ENCODE results near the gene DDX17.

Gene DDX17

GRCh38 chr22:38491707-38492348 lies 14.3 kb downstream of the DDX17 start:
- H3K9me3 ChIP-seq (replicated peaks in 1 of 2; ENCODE audit: control insufficient read depth in 2 of 2, insufficient read depth in 1 of 2, low read depth in 1 of 2, low read length in 2 of 2): no peaks in the 10 kb centered on the region
- no peaks in the 10 kb centered on the region for H3K4me1 ChIP-seq (ENCODE audit: control insufficient read depth in 2 of 2, insufficient read depth in 1 of 2, low read depth in 1 of 2, low read length in 2 of 2)
- no peak overlapping the region for H3K4ac ChIP-seq (ENCODE audit: low read length)
- H3K18ac ChIP-seq (ENCODE audit: low read length): no peak overlapping the region
- H3K79me1 ChIP-seq (ENCODE audit: low read depth, low read length): peaks cover 6% of the 10 kb centered on the region
- no peak overlapping the region for H2BK12ac ChIP-seq (ENCODE audit: low read length)
- no peak overlapping the region for H4K91ac ChIP-seq (ENCODE audit: low read depth, low read length, poor library complexity)
- H4K8ac ChIP-seq (ENCODE audit: low read depth, low read length): no peak overlapping the region
- H2AK5ac ChIP-seq (ENCODE audit: low read depth, low read length): no peak overlapping the region
- no peak overlapping the region for H3K4me2 ChIP-seq (ENCODE audit: insufficient read depth, low read length, poor library complexity, severe bottlenecking)
- H2BK5ac ChIP-seq (ENCODE audit: low read length): no peak overlapping the region
- WGBS, 2 donors (ENCODE audit: extremely low coverage in 2 of 2, insufficient read length in 2 of 2, insufficient replicate concordance in 1 of 2): no CpG with 5 or more reads among the region's 5 CpGs
- H3K9ac ChIP-seq (ENCODE audit: low read depth, low read length, poor library complexity): no peak overlapping the region
- H3K27me3 ChIP-seq (ENCODE audit: control insufficient read depth in 3 of 3, insufficient read depth in 3 of 3, low read depth in 1 of 3, low read length in 3 of 3): no peaks in the 10 kb centered on the region
- no peak for DNase-seq (ENCODE audit: low spot score)
- no peak overlapping the region for H3K4me3 ChIP-seq (ENCODE audit: low read length in 2 of 2)
- H3K23ac ChIP-seq (ENCODE audit: low read depth, low read length, poor library complexity): no peak overlapping the region
- no peak overlapping the region for H2BK15ac ChIP-seq (ENCODE audit: low read length)
- H2BK120ac ChIP-seq (ENCODE audit: low read depth, low read length): no peak overlapping the region
- peaks cover 54 to 99% of the 10 kb centered on the region in 2 donors for H3K36me3 ChIP-seq (replicated peaks in 1 of 2; ENCODE audit: control insufficient read depth in 2 of 2, insufficient read depth in 2 of 2, low read length in 2 of 2)
- no peak overlapping the region for H2AFZ ChIP-seq (ENCODE audit: low read length)
- no peak overlapping the region for H3K27ac ChIP-seq (replicated peaks; ENCODE audit: low read length)
- H3K14ac ChIP-seq (ENCODE audit: low read length): no peak overlapping the region

GRCh38 chr22:38490915-38491314 lies 15.2 kb downstream of the DDX17 start:
- H3K27ac ChIP-seq (replicated peaks; ENCODE audit: low read length): no peak overlapping the region
- no peaks in the 10 kb centered on the region for H3K4me1 ChIP-seq (ENCODE audit: control insufficient read depth in 2 of 2, insufficient read depth in 1 of 2, low read depth in 1 of 2, low read length in 2 of 2)

DNA sequence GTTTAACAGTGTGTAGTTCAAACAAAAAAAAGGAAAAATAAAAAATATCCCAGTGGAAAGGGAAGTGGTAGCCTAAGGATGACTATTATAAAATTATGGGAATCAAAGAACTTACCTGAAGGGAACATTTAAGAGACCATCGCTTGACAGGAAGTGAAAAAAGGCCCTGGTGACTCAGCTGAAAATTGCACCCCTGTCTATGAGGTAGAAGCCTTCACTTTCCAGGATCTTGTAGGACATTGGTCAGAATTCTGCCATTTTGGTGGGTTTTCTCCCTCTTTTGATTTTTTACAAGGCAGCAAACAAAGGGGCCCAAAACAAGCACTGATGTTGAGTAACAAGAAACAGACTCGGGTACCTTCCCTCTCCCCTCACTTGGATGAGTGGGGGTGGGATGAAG lies 15.6 kb downstream of the DDX17 start:
- Histone ChIP-seq H3K4me3 (ENCODE audit: low read length in 2 of 2) (no peak overlapping the region), H2AK5ac (ENCODE audit: low read depth, low read length) (no peak overlapping the region), H3K23ac (ENCODE audit: low read depth, low read length, poor library complexity) (no peak overlapping the region), H2BK15ac (ENCODE audit: low read length) (no peak overlapping the region), H3K27me3 (ENCODE audit: control insufficient read depth in 3 of 3, insufficient read depth in 3 of 3, low read depth in 1 of 3, low read length in 3 of 3) (no peaks in the 10 kb centered on the region), H2BK12ac (ENCODE audit: low read length) (no peak overlapping the region), H3K18ac (ENCODE audit: low read length) (no peak overlapping the region), H3K9me3 (replicated peaks in 1 of 2; ENCODE audit: control insufficient read depth in 2 of 2, insufficient read depth in 1 of 2, low read depth in 1 of 2, low read length in 2 of 2) (no peaks in the 10 kb centered on the region), H2BK5ac (ENCODE audit: low read length) (no peak overlapping the region), H3K27ac (replicated peaks; ENCODE audit: low read length) (no peak overlapping the region), H4K8ac (ENCODE audit: low read depth, low read length) (no peak overlapping the region), H3K36me3 (replicated peaks in 1 of 2; ENCODE audit: control insufficient read depth in 2 of 2, insufficient read depth in 2 of 2, low read length in 2 of 2) (peaks cover 56 to 99% of the 10 kb centered on the region in 2 donors), H3K79me1 (ENCODE audit: low read depth, low read length) (peaks cover 3% of the 10 kb centered on the region), H3K4me2 (ENCODE audit: insufficient read depth, low read length, poor library complexity, severe bottlenecking) (no peak overlapping the region), H2BK120ac (ENCODE audit: low read depth, low read length) (no peak overlapping the region), H4K91ac (ENCODE audit: low read depth, low read length, poor library complexity) (no peak overlapping the region), H3K4ac (ENCODE audit: low read length) (no peak overlapping the region), H3K4me1 (ENCODE audit: control insufficient read depth in 2 of 2, insufficient read depth in 1 of 2, low read depth in 1 of 2, low read length in 2 of 2) (no peaks in the 10 kb centered on the region), H3K14ac (ENCODE audit: low read length) (no peak overlapping the region), H2AFZ (ENCODE audit: low read length) (no peak overlapping the region), H3K9ac (ENCODE audit: low read depth, low read length, poor library complexity) (no peak overlapping the region)
- DNase-seq (ENCODE audit: low spot score): no peak
- WGBS, 2 donors (ENCODE audit: extremely low coverage in 2 of 2, insufficient read length in 2 of 2, insufficient replicate concordance in 1 of 2): no CpG with 5 or more reads among the region's 2 CpGs

More at GRCh38 chr22:38490915-38491314, 15.2 kb downstream of the DDX17 start:
- no peak overlapping the region for H4K91ac ChIP-seq (ENCODE audit: low read depth, low read length, poor library complexity)
- H3K27me3 ChIP-seq (ENCODE audit: control insufficient read depth in 3 of 3, insufficient read depth in 3 of 3, low read depth in 1 of 3, low read length in 3 of 3): no peaks in the 10 kb centered on the region
- H4K8ac ChIP-seq (ENCODE audit: low read depth, low read length): no peak overlapping the region
- no peak overlapping the region for H3K4me3 ChIP-seq (ENCODE audit: low read length in 2 of 2)
- no peak overlapping the region for H3K23ac ChIP-seq (ENCODE audit: low read depth, low read length, poor library complexity)
- DNase-seq (ENCODE audit: low spot score): no peak
- no peaks in the 10 kb centered on the region for H3K9me3 ChIP-seq (replicated peaks in 1 of 2; ENCODE audit: control insufficient read depth in 2 of 2, insufficient read depth in 1 of 2, low read depth in 1 of 2, low read length in 2 of 2)
- H3K4ac ChIP-seq (ENCODE audit: low read length): no peak overlapping the region
- H3K9ac ChIP-seq (ENCODE audit: low read depth, low read length, poor library complexity): no peak overlapping the region
- peaks cover 55 to 99% of the 10 kb centered on the region in 2 donors for H3K36me3 ChIP-seq (replicated peaks in 1 of 2; ENCODE audit: control insufficient read depth in 2 of 2, insufficient read depth in 2 of 2, low read length in 2 of 2)
- no peak overlapping the region for H3K18ac ChIP-seq (ENCODE audit: low read length)
- no CpG with 5 or more reads among the region's 1 CpG for WGBS, 2 donors (ENCODE audit: extremely low coverage in 2 of 2, insufficient read length in 2 of 2, insufficient replicate concordance in 1 of 2)
- no peak overlapping the region for H2AFZ ChIP-seq (ENCODE audit: low read length)
- no peak overlapping the region for H2BK120ac ChIP-seq (ENCODE audit: low read depth, low read length)
- no peak overlapping the region for H3K4me2 ChIP-seq (ENCODE audit: insufficient read depth, low read length, poor library complexity, severe bottlenecking)
- H2BK12ac ChIP-seq (ENCODE audit: low read length): no peak overlapping the region
- no peak overlapping the region for H2BK5ac ChIP-seq (ENCODE audit: low read length)
- peaks cover 3% of the 10 kb centered on the region for H3K79me1 ChIP-seq (ENCODE audit: low read depth, low read length)
- H3K14ac ChIP-seq (ENCODE audit: low read length): no peak overlapping the region
- no peak overlapping the region for H2AK5ac ChIP-seq (ENCODE audit: low read depth, low read length)
- no peak overlapping the region for H2BK15ac ChIP-seq (ENCODE audit: low read length)

GRCh38 chr22:38489561-38490145 lies 16.5 kb downstream of the DDX17 start:
- no peaks in the 10 kb centered on the region for H3K9me3 ChIP-seq (replicated peaks in 1 of 2; ENCODE audit: control insufficient read depth in 2 of 2, insufficient read depth in 1 of 2, low read depth in 1 of 2, low read length in 2 of 2)
- H2BK12ac ChIP-seq (ENCODE audit: low read length): no peak overlapping the region
- no peak overlapping the region for H2AFZ ChIP-seq (ENCODE audit: low read length)
- WGBS, 2 donors (ENCODE audit: extremely low coverage in 2 of 2, insufficient read length in 2 of 2, insufficient replicate concordance in 1 of 2): no CpG with 5 or more reads among the region's 7 CpGs
- H3K79me1 ChIP-seq (ENCODE audit: low read depth, low read length): peaks cover 3% of the 10 kb centered on the region
- H3K4ac ChIP-seq (ENCODE audit: low read length): no peak overlapping the region
- H3K4me3 ChIP-seq (ENCODE audit: low read length in 2 of 2): no peak overlapping the region
- no peak overlapping the region for H2BK5ac ChIP-seq (ENCODE audit: low read length)
- no peak overlapping the region for H3K27ac ChIP-seq (replicated peaks; ENCODE audit: low read length)
- no peak overlapping the region for H3K14ac ChIP-seq (ENCODE audit: low read length)
- H3K36me3 ChIP-seq (replicated peaks in 1 of 2; ENCODE audit: control insufficient read depth in 2 of 2, insufficient read depth in 2 of 2, low read length in 2 of 2): peaks cover 54 to 99% of the 10 kb centered on the region in 2 donors
- H2BK15ac ChIP-seq (ENCODE audit: low read length): no peak overlapping the region
- H3K4me1 ChIP-seq (ENCODE audit: control insufficient read depth in 2 of 2, insufficient read depth in 1 of 2, low read depth in 1 of 2, low read length in 2 of 2): no peaks in the 10 kb centered on the region
- H2BK120ac ChIP-seq (ENCODE audit: low read depth, low read length): no peak overlapping the region
- no peaks in the 10 kb centered on the region for H3K27me3 ChIP-seq (ENCODE audit: control insufficient read depth in 3 of 3, insufficient read depth in 3 of 3, low read depth in 1 of 3, low read length in 3 of 3)
- H3K18ac ChIP-seq (ENCODE audit: low read length): no peak overlapping the region
- no peak overlapping the region for H3K23ac ChIP-seq (ENCODE audit: low read depth, low read length, poor library complexity)
- no peak for DNase-seq (ENCODE audit: low spot score)
- no peak overlapping the region for H4K8ac ChIP-seq (ENCODE audit: low read depth, low read length)
- H3K9ac ChIP-seq (ENCODE audit: low read depth, low read length, poor library complexity): no peak overlapping the region
- H4K91ac ChIP-seq (ENCODE audit: low read depth, low read length, poor library complexity): no peak overlapping the region
- no peak overlapping the region for H2AK5ac ChIP-seq (ENCODE audit: low read depth, low read length)
- no peak overlapping the region for H3K4me2 ChIP-seq (ENCODE audit: insufficient read depth, low read length, poor library complexity, severe bottlenecking)

Data from neuronal stem cell (in vitro differentiated cells).